IMR-90 (cell line): ENCODE data around the gene MAGEA10. TPM values are rescaled to one million over a fixed set of nuclear protein-coding genes. Genes with fewer than 3 reads are reported as not detected.

Source experiments
- ATAC-seq: fragments of 200-7000 bp; cut with Tn5 transposase; 2 replicates; pipeline ENCODE4 v1.9.1; 2020; ENCODE audit warnings: low read depth, mild to moderate bottlenecking, moderate library complexity
- BruUV-seq: library from RNA; stranded (reverse); fragments of 400-500 nt; replicated peaks from 2 replicates; lab custom pipeline; 2021; lab: Mats Ljungman, UMichigan
- CTCF ChIA-PET: fragments of 300-600 bp; formaldehyde crosslinking; extraction: SDS; loops from one replicate; lab custom pipeline; 2021; ENCODE audit warnings: antibody characterized with exemption; lab: Yijun Ruan, JAX
- POLR2A ChIA-PET: fragments of 300-600 bp; sonication (Branson Sonifier 250); formaldehyde crosslinking; loops from one replicate; lab custom pipeline; 2022; ENCODE audit warnings: antibody characterized with exemption; ENCODE audit not compliant: unreplicated experiment; lab: Charles Lee
- DNase-seq: peaks from one replicate; pipeline ENCODE4 v3.0.0; 2013
- H2AFZ ChIP-seq: replicated peaks from 2 replicates; pipeline ENCODE3; 2013; ENCODE audit warnings: low read length, mild to moderate bottlenecking; ENCODE audit not compliant: poor library complexity
- H2AK5ac ChIP-seq: 2 replicates; pipeline ENCODE4 v1.6.1; 2013; ENCODE audit warnings: low read depth, low read length, inconsistent platforms
- H2AK9ac ChIP-seq: replicated peaks from 2 replicates; pipeline ENCODE3; 2013; ENCODE audit warnings: mild to moderate bottlenecking, low read depth, low read length, moderate library complexity; ENCODE audit not compliant: poor library complexity
- H2BK120ac ChIP-seq: 2 replicates; pipeline ENCODE4 v1.6.1; 2013; ENCODE audit warnings: low read depth, low read length, inconsistent platforms
- H2BK15ac ChIP-seq: 3 replicates; pipeline ENCODE4 v1.6.1; 2013; ENCODE audit warnings: low read depth, low read length, inconsistent platforms
- H2BK20ac ChIP-seq: 2 replicates; pipeline ENCODE4 v1.6.1; 2013; ENCODE audit warnings: low read depth, mild to moderate bottlenecking, inconsistent platforms, low read length, moderate library complexity
- H2BK5ac ChIP-seq: 2 replicates; pipeline ENCODE4 v1.6.1; 2013; ENCODE audit warnings: mild to moderate bottlenecking, low read depth, low read length, inconsistent platforms; ENCODE audit not compliant: poor library complexity, severe bottlenecking
- H3K14ac ChIP-seq: replicated peaks from 2 replicates; pipeline ENCODE4 v1.6.1; 2013; ENCODE audit warnings: low read depth, low read length, inconsistent platforms
- H3K18ac ChIP-seq: 2 replicates; pipeline ENCODE4 v1.6.1; 2013; ENCODE audit warnings: low read depth, low read length, control low read depth
- H3K23ac ChIP-seq: 2 replicates; pipeline ENCODE4 v1.6.1; 2013; ENCODE audit warnings: low read depth, low read length, inconsistent platforms
- H3K27ac ChIP-seq: 2 replicates; pipeline ENCODE4 v1.5.1; 2013; ENCODE audit warnings: mild to moderate bottlenecking, control low read depth, low read length; ENCODE audit not compliant: insufficient read depth
- H3K27me3 ChIP-seq: 2 replicates; pipeline ENCODE4 v1.6.1; 2013; ENCODE audit warnings: low read length; ENCODE audit not compliant: control insufficient read depth, insufficient read depth
- H3K36me3 ChIP-seq: 2 replicates; pipeline ENCODE4 v1.6.1; 2013; ENCODE audit warnings: low read length, mixed read lengths; ENCODE audit not compliant: control insufficient read depth, insufficient read depth
- H3K4ac ChIP-seq: 2 replicates; pipeline ENCODE4 v1.6.1; 2013; ENCODE audit warnings: low read depth, low read length, inconsistent platforms
- H3K4me1 ChIP-seq: 2 replicates; pipeline ENCODE4 v1.6.1; 2013; ENCODE audit warnings: low read length, mixed read lengths; ENCODE audit not compliant: control insufficient read depth, insufficient read depth
- H3K4me2 ChIP-seq: 2 replicates; pipeline ENCODE4 v1.6.1; 2013; ENCODE audit warnings: low read depth, mild to moderate bottlenecking, control low read depth, low read length, moderate library complexity
- H3K4me3 ChIP-seq: 2 replicates; pipeline ENCODE4 v1.5.1; 2013; ENCODE audit warnings: low read depth, mild to moderate bottlenecking, control low read depth, low read length, moderate library complexity; ENCODE audit not compliant: insufficient read depth
- H3K56ac ChIP-seq: 2 replicates; pipeline ENCODE4 v1.6.1; 2013; ENCODE audit warnings: low read length, inconsistent platforms; ENCODE audit not compliant: insufficient read depth; ENCODE audit errors: extremely low read depth
- H3K79me1 ChIP-seq, 2 experiments: 2 replicates each; pipeline ENCODE4 v1.6.1; 2013; ENCODE audit warnings: low read length in 2 of 2, inconsistent platforms in 1 of 2, low read depth in 1 of 2
- H3K9ac ChIP-seq: 2 replicates; pipeline ENCODE4 v1.6.1; 2013; ENCODE audit warnings: low read depth, low read length, control low read depth
- H3K9me1 ChIP-seq: 2 replicates; pipeline ENCODE4 v1.6.1; 2013; ENCODE audit warnings: low read length, inconsistent platforms; ENCODE audit not compliant: insufficient read depth
- H3K9me3 ChIP-seq: 2 replicates; pipeline ENCODE4 v1.6.1; 2013; ENCODE audit warnings: low read length; ENCODE audit not compliant: control insufficient read depth, insufficient read depth
- H4K20me1 ChIP-seq: 2 replicates; pipeline ENCODE4 v1.6.1; 2013; ENCODE audit warnings: low read length, inconsistent platforms; ENCODE audit not compliant: insufficient read depth
- H4K5ac ChIP-seq: 2 replicates; pipeline ENCODE4 v1.6.1; 2013; ENCODE audit warnings: mild to moderate bottlenecking, low read depth, low read length, control low read depth
- H4K8ac ChIP-seq, 2 experiments: 2 replicates each; pipeline ENCODE4 v1.6.1; 2013; ENCODE audit warnings: low read depth in 2 of 2, low read length in 2 of 2, control low read depth in 1 of 2, inconsistent platforms in 1 of 2
- H4K91ac ChIP-seq: 2 replicates; pipeline ENCODE4 v1.6.1; 2013; ENCODE audit warnings: low read depth, low read length, inconsistent platforms; ENCODE audit not compliant: insufficient read depth
- BHLHE40 ChIP-seq: fragments of 150-350 bp; IDR thresholded peaks from 2 replicates; pipeline ENCODE4 v1.6.1; 2016; ENCODE audit warnings: mild to moderate bottlenecking, low read depth, low read length
- CEBPB ChIP-seq: IDR thresholded peaks from 2 replicates; pipeline ENCODE4 v1.6.1; 2012; ENCODE audit warnings: low read depth, low read length, improper control_type of control experiment
- CHD1 ChIP-seq: IDR thresholded peaks from 2 replicates; pipeline ENCODE4 v1.6.1; 2012; ENCODE audit warnings: low read depth, low read length, improper control_type of control experiment
- CTCF ChIP-seq: conservative IDR thresholded peaks from 2 replicates; pipeline ENCODE4 v1.5.1; 2012; ENCODE audit warnings: mild to moderate bottlenecking, low read depth, low read length, improper control_type of control experiment
- FOS ChIP-seq: fragments of 150-350 bp; IDR thresholded peaks from 2 replicates; pipeline ENCODE4 v1.6.1; 2016; ENCODE audit warnings: low read depth, low read length
- MAFK ChIP-seq: IDR thresholded peaks from 2 replicates; pipeline ENCODE4 v1.6.1; 2012; ENCODE audit warnings: low read depth, low read length, improper control_type of control experiment
- MAZ ChIP-seq: IDR thresholded peaks from 2 replicates; pipeline ENCODE4 v1.6.1; 2012; ENCODE audit warnings: low read depth, mild to moderate bottlenecking, low read length, improper control_type of control experiment, moderate library complexity, borderline replicate concordance
- MXI1 ChIP-seq: IDR thresholded peaks from 2 replicates; pipeline ENCODE4 v1.6.1; 2012; ENCODE audit warnings: low read depth, mild to moderate bottlenecking, low read length, moderate library complexity, borderline replicate concordance
- NFE2L2 ChIP-seq: fragments of 150-350 bp; IDR thresholded peaks from 2 replicates; pipeline ENCODE4 v1.6.1; 2016; ENCODE audit warnings: low read depth, mild to moderate bottlenecking, low read length
- POLR2A ChIP-seq: IDR thresholded peaks from 2 replicates; pipeline ENCODE4 v1.6.1; 2012; ENCODE audit warnings: mild to moderate bottlenecking, low read depth, low read length
- RAD21 ChIP-seq: IDR thresholded peaks from 2 replicates; pipeline ENCODE4 v1.6.1; 2012; ENCODE audit warnings: low read length, improper control_type of control experiment
- RCOR1 ChIP-seq: IDR thresholded peaks from 2 replicates; pipeline ENCODE4 v1.6.1; 2012; ENCODE audit warnings: mild to moderate bottlenecking, low read length, improper control_type of control experiment; ENCODE audit not compliant: insufficient replicate concordance
- RFX5 ChIP-seq: IDR thresholded peaks from 2 replicates; pipeline ENCODE4 v1.8.0; 2012; ENCODE audit warnings: low read depth, mild to moderate bottlenecking, low read length, moderate library complexity
- SMC3 ChIP-seq: fragments of 150-350 bp; IDR thresholded peaks from 2 replicates; pipeline ENCODE4 v1.6.1; 2016; ENCODE audit warnings: low read depth, mild to moderate bottlenecking, antibody characterized with exemption, low read length, moderate library complexity
- WGBS, 2 experiments: methylation state at CpG; one replicate each; pipeline versions ENCODE4 v1.1.5 to v1.1.7; 2013; ENCODE audit warnings: missing lambda C conversion rate in 2 of 2; ENCODE audit not compliant: insufficient read length in 1 of 2; ENCODE audit errors: extremely low coverage in 2 of 2; 5-methylcytosine and 5-hydroxymethylcytosine counted together
- dilution Hi-C: fragments of 300-500 bp; cut with HindIII; formaldehyde crosslinking; loops from one replicate; pipeline ENCODE4 v1.14.3; 2018; ENCODE audit warnings: low sequenced_read_pairs; ENCODE audit not compliant: unreplicated experiment
- in situ Hi-C: fragments of 300-500 bp; cut with MboI; formaldehyde crosslinking; loops from 3 replicates; pipeline ENCODE4 v1.14.3; 2019; ENCODE audit warnings: low sequenced_read_pairs, inconsistent platforms, mixed read lengths
- intact Hi-C: fragments of 100-400 bp; cut with micrococcal nuclease; formaldehyde crosslinking; loops from 2 replicates; pipeline ENCODE4 v1.10.0; 2022
- polyA plus RNA-seq, 3 experiments: library from polyadenylated mRNA; depleted of rRNA; stranded (reverse); fragments of >200 nt; gene quantifications; 2 replicates each; pipeline ENCODE4 v1.2.3, GENCODE V29; 2012; ENCODE audit warnings: low replicate concordance in 1 of 3
- total RNA-seq: library from RNA; depleted of rRNA; stranded (reverse); fragments of >200 nt; gene quantifications from 2 replicates; pipeline ENCODE4 v1.2.3, GENCODE V29; 2012
- TF ChIP-seq, protein P1 (sequence below): fragments of 150-350 bp; IDR thresholded peaks from 2 replicates; pipeline ENCODE4 v1.6.1; 2017; ENCODE audit warnings: mild to moderate bottlenecking, antibody characterized with exemption, low read length, low read depth
- TF ChIP-seq, protein P2 (sequence below): fragments of 150-350 bp; IDR thresholded peaks from 2 replicates; pipeline ENCODE4 v1.6.1; 2016; ENCODE audit warnings: low read depth, mild to moderate bottlenecking, low read length, moderate library complexity, borderline replicate concordance

The MAGEA10 gene
- total and polyA plus RNA-seq, 2 of the 4 experiments (the other 2 are of a cell fraction): not detected

DNA sequence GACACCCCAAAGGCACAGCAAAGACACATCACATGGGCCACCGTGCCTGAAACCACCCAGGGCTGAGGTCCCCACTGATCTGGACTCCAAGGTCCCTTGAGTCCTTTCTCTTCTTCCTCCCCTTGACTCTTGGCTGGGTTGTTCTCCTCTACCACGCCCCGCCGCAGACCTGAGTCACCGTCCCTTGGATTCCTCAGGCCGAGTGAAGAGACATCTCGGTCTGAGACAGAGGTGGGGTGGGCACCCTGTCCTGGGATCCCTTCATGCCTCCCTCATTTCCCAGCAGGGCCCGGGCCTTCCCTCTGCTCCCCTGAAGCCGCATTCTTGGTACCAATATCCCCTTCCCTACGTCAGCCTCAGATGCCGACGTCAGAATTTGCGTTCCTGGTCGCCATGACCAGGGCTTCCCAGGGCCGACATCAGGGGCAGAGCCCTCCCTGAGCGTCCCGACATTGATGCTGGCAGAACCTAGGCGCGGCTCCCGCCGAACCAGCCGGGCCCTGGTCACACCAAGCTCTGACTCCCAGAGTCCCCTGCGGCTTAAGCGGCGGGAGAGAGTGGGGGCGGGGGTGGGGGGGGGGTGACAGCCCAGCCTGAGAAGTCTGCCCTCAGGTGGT is 498 bp downstream of the MAGEA10 start:
- no peaks in the 10 kb centered on the region for H3K79me1 ChIP-seq
- H3K9me3 ChIP-seq: peaks cover 19% of the 10 kb centered on the region; the same call in 1 of the 2 replicates
- intact Hi-C loops: no loop called here
- no peak overlapping the region for H3K56ac ChIP-seq
- no peak overlapping the region for H4K8ac ChIP-seq
- ChIA-PET POLR2A (no interaction called here), CTCF (no interaction called here)
- H3K27ac ChIP-seq: no peak overlapping the region
- H4K91ac ChIP-seq: no peak overlapping the region
- H2BK15ac ChIP-seq: no peak overlapping the region
- H2BK20ac ChIP-seq: no peak overlapping the region
- TF ChIP-seq CEBPB (no peak), MAZ (no peak), NFE2L2 (no peak), RCOR1 (no peak), SMC3 (no peak), MAFK (no peak), BHLHE40 (no peak), RAD21 (no peak), FOS (no peak), MXI1 (no peak), CHD1 (no peak), CTCF (no peak), POLR2A (no peak), RFX5 (no peak)
- TF ChIP-seq, protein P1, sequence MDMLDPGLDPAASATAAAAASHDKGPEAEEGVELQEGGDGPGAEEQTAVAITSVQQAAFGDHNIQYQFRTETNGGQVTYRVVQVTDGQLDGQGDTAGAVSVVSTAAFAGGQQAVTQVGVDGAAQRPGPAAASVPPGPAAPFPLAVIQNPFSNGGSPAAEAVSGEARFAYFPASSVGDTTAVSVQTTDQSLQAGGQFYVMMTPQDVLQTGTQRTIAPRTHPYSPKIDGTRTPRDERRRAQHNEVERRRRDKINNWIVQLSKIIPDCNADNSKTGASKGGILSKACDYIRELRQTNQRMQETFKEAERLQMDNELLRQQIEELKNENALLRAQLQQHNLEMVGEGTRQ: no peak
- TF ChIP-seq, protein P2, sequence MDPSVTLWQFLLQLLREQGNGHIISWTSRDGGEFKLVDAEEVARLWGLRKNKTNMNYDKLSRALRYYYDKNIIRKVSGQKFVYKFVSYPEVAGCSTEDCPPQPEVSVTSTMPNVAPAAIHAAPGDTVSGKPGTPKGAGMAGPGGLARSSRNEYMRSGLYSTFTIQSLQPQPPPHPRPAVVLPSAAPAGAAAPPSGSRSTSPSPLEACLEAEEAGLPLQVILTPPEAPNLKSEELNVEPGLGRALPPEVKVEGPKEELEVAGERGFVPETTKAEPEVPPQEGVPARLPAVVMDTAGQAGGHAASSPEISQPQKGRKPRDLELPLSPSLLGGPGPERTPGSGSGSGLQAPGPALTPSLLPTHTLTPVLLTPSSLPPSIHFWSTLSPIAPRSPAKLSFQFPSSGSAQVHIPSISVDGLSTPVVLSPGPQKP: no peak
- dilution Hi-C loops: no loop called here
- H4K20me1 ChIP-seq: no peaks in the 10 kb centered on the region
- no CpG with 5 or more reads among the region's 26 CpGs for WGBS, 2 experiments
- no peak overlapping the region for H3K4ac ChIP-seq
- no peak overlapping the region for H2BK5ac ChIP-seq
- no peaks in the 10 kb centered on the region for H3K36me3 ChIP-seq
- H2AK9ac ChIP-seq: no peak overlapping the region
- no peak overlapping the region for H3K9ac ChIP-seq
- no peak overlapping the region for H4K5ac ChIP-seq
- no peak overlapping the region for H3K4me3 ChIP-seq
- H2AFZ ChIP-seq: no peak overlapping the region
- no peaks in the 10 kb centered on the region for H3K4me1 ChIP-seq
- ATAC-seq (no peak), DNase-seq (no peak)
- H3K4me2 ChIP-seq: no peak overlapping the region
- no peak overlapping the region for H3K18ac ChIP-seq
- no peaks in the 10 kb centered on the region for H3K27me3 ChIP-seq
- no peak overlapping the region for H2BK120ac ChIP-seq
- H3K14ac ChIP-seq: no peak overlapping the region
- H2AK5ac ChIP-seq: no peak overlapping the region
- H3K23ac ChIP-seq: no peak overlapping the region
- in situ Hi-C loops: no loop called here
- no peaks in the 10 kb centered on the region for H3K9me1 ChIP-seq
- no TSS peak for BruUV-seq
